ENCODE results near the gene IBTK. TPM values are rescaled to one million over a fixed set of nuclear protein-coding genes. Genes with fewer than 3 reads are reported as not detected.

IBTK gene
- total and polyA plus RNA-seq, 2 of the 8 experiments (the other 6 are each of a cell fraction or from before 2014, with no cell fraction given) = 4.6 to 24.2 TPM

DNA sequence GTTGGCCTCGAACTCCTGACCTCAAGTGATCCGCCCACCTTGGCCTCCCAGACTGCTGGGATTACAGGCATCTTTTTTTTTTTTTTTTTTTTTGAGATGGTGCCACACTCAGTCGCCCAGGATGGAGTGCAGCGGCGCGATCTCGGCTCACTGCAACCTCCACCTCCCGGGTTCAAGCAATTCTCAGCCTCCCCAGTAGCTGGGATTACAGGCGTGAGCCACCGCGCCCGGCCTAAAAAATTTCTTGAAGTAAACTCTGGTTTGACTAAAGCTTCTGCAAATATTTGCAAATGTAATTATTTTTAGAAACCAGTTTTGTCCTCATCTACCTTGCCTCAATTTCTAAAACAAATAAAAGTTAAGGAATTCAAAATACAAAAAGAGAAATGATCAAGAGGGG is 1.2 kb downstream of the IBTK start:
- no peak overlapping the region for H3K14ac ChIP-seq (ENCODE audit: insufficient read length)
- H3K4me2 ChIP-seq (ENCODE audit: insufficient read depth in 1 of 2, low read depth in 2 of 2, low read length in 2 of 2) = peak overlapping the region; percentile 67 to 78
- H2BK15ac ChIP-seq (ENCODE audit: low read length) = no peak overlapping the region
- no peak overlapping the region for H2AFZ ChIP-seq (ENCODE audit: low read length)
- no peak for FAIRE-seq
- no peaks in the 10 kb centered on the region for H3K9me3 ChIP-seq (ENCODE audit: insufficient read depth in 2 of 2, low read depth in 1 of 2, low read length in 1 of 2)
- no peak overlapping the region for H4K8ac ChIP-seq (ENCODE audit: extremely low read depth, insufficient read depth, low read length)
- 86% methylated on average over 12 of the region's 12 CpGs; no CpG with 5 or more reads in 1 of the 2 experiments for WGBS, 2 experiments (ENCODE audit: extremely low coverage in 1 of 2, insufficient coverage in 1 of 2, insufficient read length in 1 of 2, insufficient replicate concordance in 2 of 2, low coverage in 1 of 2, low lambda C conversion rate in 2 of 2, missing lambda C conversion rate in 1 of 2)
- no peak overlapping the region for H2AK5ac ChIP-seq (ENCODE audit: low read depth, low read length)
- peaks cover 0 to 2% of the 10 kb centered on the region in 2 experiments for H4K20me1 ChIP-seq (replicated peaks in 1 of 2; ENCODE audit: control insufficient read depth in 1 of 2, insufficient read depth in 2 of 2, low read length in 2 of 2)
- H3K18ac ChIP-seq (ENCODE audit: extremely low read depth, low read length) = no peak overlapping the region
- no peak overlapping the region for H3K9ac ChIP-seq (replicated peaks in 1 of 4; ENCODE audit: extremely low read depth in 1 of 4, low read depth in 3 of 4, low read length in 3 of 4)
- no peak overlapping the region for H4K91ac ChIP-seq (replicated peaks; ENCODE audit: insufficient read length, low read length)
- H3K4ac ChIP-seq (replicated peaks; ENCODE audit: insufficient read length, low read depth, low read length) = no peak overlapping the region
- ChIA-PET CTCF (ENCODE audit: partially characterized antibody) (interaction anchor here (0.6 to 1.3 kb wide), 2 partner anchors 24 to 819 kb away, joined by 3 to 5 read pairs; partner anchors contain the start of gene UBE3D), POLR2A (ENCODE audit: partially characterized antibody) (interaction anchor here (1.3 kb wide), 1 partner anchor 821 kb away, joined by 3 read pairs; the partner anchor contains the start of gene DOP1A)
- peaks cover 0 to 5% (median 4%) of the 10 kb centered on the region in 4 experiments; a peak in 3 of 7 replicates for H3K4me1 ChIP-seq (replicated peaks in 1 of 4; ENCODE audit: control insufficient read depth in 3 of 4, insufficient read depth in 4 of 4, low read length in 3 of 4)
- H2BK12ac ChIP-seq (ENCODE audit: low read depth, low read length) = no peak overlapping the region
- H3K23me2 ChIP-seq (ENCODE audit: low read depth, low read length) = peaks cover 4% of the 10 kb centered on the region; the same call in 1 of the 2 replicates
- no peak overlapping the region for H3K56ac ChIP-seq (replicated peaks; ENCODE audit: insufficient read length, low read depth, low read length)
- peaks cover 0 to 6% (median 0%) of the 10 kb centered on the region in 4 experiments; a peak in 1 of 8 replicates for H3K36me3 ChIP-seq (ENCODE audit: control insufficient read depth in 2 of 4, insufficient read depth in 4 of 4, low read length in 3 of 4)
- no peaks in the 10 kb centered on the region; the same call in 1 of the 2 replicates for H3K79me1 ChIP-seq (ENCODE audit: low read depth, low read length)
- DNase-seq (ENCODE audit: low read depth in 1 of 2, low spot score in 2 of 2) = no peak
- H2BK20ac ChIP-seq (ENCODE audit: low read length) = no peak overlapping the region
- peak overlapping the region; percentile 84 to 95 (median 89) for H3K4me3 ChIP-seq (ENCODE audit: extremely low read depth in 1 of 4, insufficient read depth in 2 of 4, low read depth in 3 of 4, low read length in 4 of 4)
- peaks cover 5 to 54% of the 10 kb centered on the region in 2 experiments for H3K79me2 ChIP-seq (ENCODE audit: control insufficient read depth in 1 of 2, insufficient read depth in 2 of 2, low read length in 2 of 2)
- H3K23ac ChIP-seq (ENCODE audit: insufficient read length) = no peak overlapping the region
- no peaks in the 10 kb centered on the region for H3K27me3 ChIP-seq (replicated peaks in 1 of 4; ENCODE audit: control insufficient read depth in 3 of 4, extremely low read depth in 1 of 4, insufficient read depth in 3 of 4, low read length in 3 of 4)
- H2BK120ac ChIP-seq (replicated peaks; ENCODE audit: low read depth, low read length) = no peak overlapping the region
- no peak overlapping the region for H2BK5ac ChIP-seq (ENCODE audit: low read depth, low read length)
- no peak overlapping the region for H3K27ac ChIP-seq (ENCODE audit: low read depth, low read length)
- H4K5ac ChIP-seq (ENCODE audit: insufficient read length, low read depth, low read length) = no peak overlapping the region
- TF ChIP-seq SP2 (IDR thresholded peaks at IDR 0.05; ENCODE audit: low read length) (no peak), RXRA (IDR thresholded peaks at IDR 0.05; ENCODE audit: insufficient read depth, low read depth, low read length) (no peak), SUZ12 (IDR thresholded peaks at IDR 0.05; ENCODE audit: low read length) (no peak), GABPA (IDR thresholded peaks at IDR 0.05; ENCODE audit: borderline replicate concordance, insufficient read depth, low read length) (no peak), SIN3A (conservative IDR thresholded peaks at IDR 0.05 in 1 of 2, IDR thresholded peaks at IDR 0.05 in 1 of 2; ENCODE audit: low read depth in 1 of 2, low read length in 2 of 2) (no peak), SAP30 (IDR thresholded peaks at IDR 0.05; ENCODE audit: insufficient read depth, insufficient replicate concordance, low read length) (no peak), TCF12 (IDR thresholded peaks at IDR 0.05; ENCODE audit: low read depth, low read length) (no peak), HDAC2 (IDR thresholded peaks at IDR 0.05; ENCODE audit: borderline replicate concordance in 1 of 2, low read depth in 2 of 2, low read length in 2 of 2) (no peak), JUN (IDR thresholded peaks at IDR 0.05; ENCODE audit: low read depth, low read length) (no peak), MAFK (IDR thresholded peaks at IDR 0.05; ENCODE audit: low read depth, low read length) (no peak), SRF (IDR thresholded peaks at IDR 0.05; ENCODE audit: low read depth, low read length) (no peak)

Data from H1 (cell line).